Raji (cell line): ENCODE results near the gene HMCN2.

Experiments used
- POLR2A ChIP-seq: IDR thresholded peaks from 2 replicates; pipeline ENCODE4 v1.6.1; 2011; ENCODE audit warnings: low read depth, low read length, control low read depth; ENCODE audit not compliant: insufficient read depth

Gene HMCN2

GRCh38 chr9:130319944-130320712 is 54.6 kb downstream of the HMCN2 start:
- TF ChIP-seq POLR2A = no peak

- TF ChIP-seq POLR2A = no peak
These were observed 55.3 kb downstream of the HMCN2 start for GRCh38 chr9:130320723-130321481.

- TF ChIP-seq POLR2A = no peak
These were observed 56.0 kb downstream of the HMCN2 start for GRCh38 chr9:130321539-130321938.

GRCh38 chr9:130323051-130323745 is 57.6 kb downstream of the HMCN2 start:
- TF ChIP-seq POLR2A = no peak

GRCh38 chr9:130325921-130326320 is 60.4 kb downstream of the HMCN2 start:
- TF ChIP-seq POLR2A = no peak

- no peak for TF ChIP-seq POLR2A
These were observed 61.7 kb downstream of the HMCN2 start for GRCh38 chr9:130327070-130327780.

- TF ChIP-seq POLR2A = no peak
These were observed 62.3 kb downstream of the HMCN2 start for GRCh38 chr9:130327781-130328348.

GRCh38 chr9:130328349-130328801 is 62.8 kb downstream of the HMCN2 start:
- TF ChIP-seq POLR2A = no peak

GRCh38 chr9:130329061-130329460 is 63.5 kb downstream of the HMCN2 start:
- TF ChIP-seq POLR2A = no peak

- TF ChIP-seq POLR2A = no peak
These were observed 64.8 kb downstream of the HMCN2 start for GRCh38 chr9:130330202-130330862.

- no peak for TF ChIP-seq POLR2A
These were observed 65.5 kb downstream of the HMCN2 start for GRCh38 chr9:130331061-130331460.

- no peak for TF ChIP-seq POLR2A
These were observed 66.0 kb downstream of the HMCN2 start for GRCh38 chr9:130331573-130331972.

- TF ChIP-seq POLR2A = no peak
These were observed 66.9 kb downstream of the HMCN2 start for GRCh38 chr9:130332384-130332926.
